Measurements from ENCODE around the gene PSMF1.

The PSMF1 gene

DNA sequence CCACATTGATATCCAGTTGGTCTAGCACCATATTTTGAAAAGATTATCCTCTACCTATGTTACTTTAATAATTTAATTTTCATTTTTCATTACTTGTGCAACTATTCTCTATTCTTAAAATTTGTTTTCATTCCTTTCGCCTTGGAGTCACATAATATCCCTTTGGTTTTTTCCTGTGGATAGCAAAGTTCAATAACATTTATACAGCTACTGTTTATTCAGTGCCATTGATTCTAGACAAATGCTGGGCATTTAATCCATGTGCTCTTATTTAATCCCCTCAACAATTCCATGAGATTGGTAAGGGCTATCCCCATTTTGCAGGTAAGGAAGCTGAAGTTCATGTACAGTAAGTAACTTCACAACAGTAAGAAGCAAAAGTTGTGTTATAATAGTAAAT is 32.6 kb downstream of the PSMF1 start:
- no peak for DNase-seq (ENCODE audit: low spot score)
- TF ChIP-seq, protein P1, sequence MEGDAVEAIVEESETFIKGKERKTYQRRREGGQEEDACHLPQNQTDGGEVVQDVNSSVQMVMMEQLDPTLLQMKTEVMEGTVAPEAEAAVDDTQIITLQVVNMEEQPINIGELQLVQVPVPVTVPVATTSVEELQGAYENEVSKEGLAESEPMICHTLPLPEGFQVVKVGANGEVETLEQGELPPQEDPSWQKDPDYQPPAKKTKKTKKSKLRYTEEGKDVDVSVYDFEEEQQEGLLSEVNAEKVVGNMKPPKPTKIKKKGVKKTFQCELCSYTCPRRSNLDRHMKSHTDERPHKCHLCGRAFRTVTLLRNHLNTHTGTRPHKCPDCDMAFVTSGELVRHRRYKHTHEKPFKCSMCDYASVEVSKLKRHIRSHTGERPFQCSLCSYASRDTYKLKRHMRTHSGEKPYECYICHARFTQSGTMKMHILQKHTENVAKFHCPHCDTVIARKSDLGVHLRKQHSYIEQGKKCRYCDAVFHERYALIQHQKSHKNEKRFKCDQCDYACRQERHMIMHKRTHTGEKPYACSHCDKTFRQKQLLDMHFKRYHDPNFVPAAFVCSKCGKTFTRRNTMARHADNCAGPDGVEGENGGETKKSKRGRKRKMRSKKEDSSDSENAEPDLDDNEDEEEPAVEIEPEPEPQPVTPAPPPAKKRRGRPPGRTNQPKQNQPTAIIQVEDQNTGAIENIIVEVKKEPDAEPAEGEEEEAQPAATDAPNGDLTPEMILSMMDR (IDR thresholded peaks at IDR 0.05; ENCODE audit: extremely low read depth, missing control alignments): no peak

DNA sequence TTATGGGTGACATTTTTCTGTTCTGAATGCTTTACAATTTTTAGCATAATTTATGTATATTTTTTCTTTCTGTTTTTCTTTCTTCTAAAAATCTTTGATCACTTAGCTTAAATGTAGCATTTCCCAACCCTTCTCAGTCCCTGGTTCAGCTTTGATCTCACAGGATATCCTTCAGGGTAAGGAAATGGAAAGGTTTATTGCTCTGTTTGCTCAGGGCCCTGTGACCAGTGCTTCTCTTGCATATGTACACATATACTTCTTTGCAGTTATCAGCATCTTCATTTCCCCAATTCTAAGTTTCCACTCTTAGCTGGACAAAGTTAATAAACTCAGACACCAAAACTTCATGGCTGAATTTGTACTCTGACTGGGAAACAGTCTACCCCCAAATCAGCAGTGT is 35.8 kb downstream of the PSMF1 start:
- DNase-seq (ENCODE audit: low spot score): no peak
- TF ChIP-seq, protein P1 (IDR thresholded peaks at IDR 0.05; ENCODE audit: extremely low read depth, missing control alignments): no peak

DNA sequence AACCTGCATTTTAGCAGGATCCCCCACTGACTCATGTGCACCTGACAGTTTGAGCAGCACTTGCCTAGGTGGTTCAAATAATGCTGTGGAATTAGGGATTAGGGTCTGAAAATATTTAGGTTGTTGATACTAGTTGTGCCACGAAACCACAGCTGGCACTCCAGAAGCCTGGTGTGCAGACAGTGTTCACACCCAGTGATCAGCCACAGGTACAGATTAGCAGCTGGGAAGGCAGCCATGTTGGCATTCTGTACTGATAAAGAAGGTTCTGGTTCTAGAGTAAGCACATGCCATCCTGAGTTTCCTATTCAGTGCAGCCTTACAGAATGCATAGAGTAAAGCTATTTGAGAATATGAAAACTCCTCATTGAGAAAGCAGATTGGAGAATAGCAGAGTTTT is 36.3 kb downstream of the PSMF1 start:
- TF ChIP-seq, protein P1 (IDR thresholded peaks at IDR 0.05; ENCODE audit: extremely low read depth, missing control alignments): no peak
- DNase-seq (ENCODE audit: low spot score): no peak

DNA sequence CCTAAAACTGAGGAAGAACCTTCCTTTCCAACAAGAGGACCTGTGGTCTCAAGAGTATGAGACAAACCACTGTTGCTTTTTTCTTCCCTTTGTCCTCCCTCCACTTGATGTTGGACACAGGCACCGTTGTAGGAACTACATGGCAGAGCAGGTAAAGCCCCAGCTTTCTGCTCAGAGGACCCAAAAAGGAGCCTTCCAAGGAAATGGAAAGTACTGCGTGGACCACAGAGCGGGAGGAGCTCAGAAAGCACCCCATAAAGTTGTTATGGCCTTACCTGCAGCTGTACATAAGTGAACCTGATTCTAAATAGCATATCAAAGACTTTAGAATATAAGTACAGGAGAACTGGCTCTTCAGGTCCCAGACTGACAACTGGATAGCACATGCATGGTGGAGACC is 36.9 kb downstream of the PSMF1 start:
- TF ChIP-seq, protein P1 (IDR thresholded peaks at IDR 0.05; ENCODE audit: extremely low read depth, missing control alignments): no peak
- DNase-seq (ENCODE audit: low spot score): no peak

DNA sequence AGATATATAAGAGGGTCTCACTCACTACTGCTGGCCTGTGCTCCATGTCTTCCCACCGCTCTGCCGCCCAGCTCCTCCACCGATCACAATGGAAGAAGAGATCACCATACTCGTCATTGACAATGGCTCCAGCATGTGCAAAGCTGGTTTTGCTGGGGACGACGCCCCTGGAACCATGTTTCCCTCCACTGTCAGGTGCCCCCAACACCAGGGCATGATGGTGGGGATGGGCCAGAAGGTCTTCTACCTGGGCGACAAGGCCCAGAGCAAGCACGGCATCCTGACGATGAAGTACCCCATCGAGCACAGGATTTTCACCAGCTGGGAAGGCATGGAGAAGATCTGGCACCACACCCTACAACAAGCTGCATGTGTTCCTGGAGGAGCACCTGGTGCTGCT is 42.1 kb downstream of the PSMF1 start:
- TF ChIP-seq, protein P1 (IDR thresholded peaks at IDR 0.05; ENCODE audit: extremely low read depth, missing control alignments): no peak
- no peak for DNase-seq (ENCODE audit: low spot score)

DNA sequence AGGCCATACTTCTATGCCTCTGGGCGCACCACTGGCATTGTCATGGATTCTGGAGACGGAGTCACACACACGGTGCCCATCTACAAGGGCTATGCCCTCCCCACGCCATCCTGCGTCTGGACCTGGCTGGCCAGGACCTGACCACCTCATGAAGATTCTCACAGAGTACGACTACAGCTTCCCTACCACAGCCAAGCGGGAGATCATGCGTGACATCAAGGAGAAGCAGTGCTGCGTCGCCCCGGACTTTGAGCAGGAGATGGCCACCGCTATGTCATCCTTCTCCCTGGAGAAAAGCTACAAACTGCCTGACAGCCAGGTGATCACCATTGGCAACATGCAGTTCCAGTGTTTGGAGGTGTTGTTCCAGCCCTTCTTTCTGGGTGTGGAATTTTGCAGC is 42.6 kb downstream of the PSMF1 start:
- no peak for DNase-seq (ENCODE audit: low spot score)
- TF ChIP-seq, protein P1 (IDR thresholded peaks at IDR 0.05; ENCODE audit: extremely low read depth, missing control alignments): no peak

DNA sequence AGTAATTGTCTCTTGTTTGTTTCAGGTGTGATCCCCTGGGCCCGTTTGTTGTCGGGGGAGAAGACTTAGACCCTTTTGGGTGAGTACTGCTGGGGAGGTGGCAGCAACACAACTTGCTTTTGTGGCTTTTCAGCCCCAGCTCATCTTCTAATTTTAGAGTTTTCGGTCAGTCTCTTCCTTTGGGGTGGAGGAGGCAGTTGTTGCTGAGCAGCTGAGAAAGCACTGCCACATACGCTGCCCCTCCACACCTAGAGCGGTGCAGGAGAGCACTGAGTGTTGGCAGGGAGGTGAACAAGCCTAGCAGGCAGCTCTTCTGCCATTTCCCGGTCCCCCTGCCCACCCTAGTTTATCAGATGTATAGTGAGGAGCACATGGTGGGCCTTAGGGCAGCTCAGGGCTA is 44.7 kb downstream of the PSMF1 start:
- no peak for DNase-seq (ENCODE audit: low spot score)
- TF ChIP-seq, protein P1 (IDR thresholded peaks at IDR 0.05; ENCODE audit: extremely low read depth, missing control alignments): no peak

Data from GM20000 (cell line).